HepG2 (cell line): ENCODE data around the gene GPR4. TPM values are rescaled to one million over a fixed set of nuclear protein-coding genes. Genes with fewer than 3 reads are reported as not detected.

Experiments
- ATAC-seq: fragments of 200-7000 bp; cut with Tn5 transposase; 3 replicates; pipeline ENCODE4 v1.9.1; 2020; ENCODE audit warnings: mild to moderate bottlenecking, moderate library complexity
- BruUV-seq: library from RNA; stranded (reverse); fragments of 400-500 nt; replicated peaks from 2 replicates; lab custom pipeline; 2021; lab: Mats Ljungman, UMichigan
- CTCF ChIA-PET: fragments of 300-600 bp; formaldehyde crosslinking; extraction: SDS; loops from one replicate; lab custom pipeline; 2021; ENCODE audit warnings: low total read pairs, inconsistent platforms, low intra/inter-chr PET ratio; lab: Yijun Ruan, JAX
- POLR2A ChIA-PET: fragments of 350-600 bp; sonication (Branson Sonifier 250); formaldehyde crosslinking; loops from one replicate; lab custom pipeline; 2020; ENCODE audit warnings: antibody characterized with exemption, inconsistent platforms; lab: Yijun Ruan, JAX
- DNase-seq: peaks from one replicate; pipeline ENCODE4 v3.0.0-alpha.2; 2015; ENCODE audit warnings: low spot score
- FAIRE-seq: peaks from 3 replicates; lab custom pipeline; 2011; peaks lifted over from hg19 to GRCh38; lab: Jason Lieb, UNC
- H2AFZ ChIP-seq: one replicate; pipeline ENCODE4 v1.6.1; 2011; ENCODE audit warnings: low read length, inconsistent platforms
- H3K27ac ChIP-seq: fragments of 300-600 bp; 3 replicates; pipeline ENCODE4 v1.8.0; 2011; ENCODE audit warnings: mixed run types, mild to moderate bottlenecking, mixed read lengths, low read length, inconsistent platforms; ENCODE audit not compliant: insufficient read depth; ENCODE audit errors: extremely low read length
- H3K27me3 ChIP-seq, 2 experiments: fragments of 200-600 bp in 1 of 2; 2 replicates in 1 of 2; 3 replicates in 1 of 2; pipeline versions ENCODE4 v1.6.0 to v1.8.0; 2011; ENCODE audit warnings: low read length in 2 of 2, mild to moderate bottlenecking in 2 of 2, moderate library complexity in 2 of 2, inconsistent platforms in 1 of 2; ENCODE audit not compliant: insufficient read depth in 2 of 2, control insufficient read depth in 1 of 2
- H3K36me3 ChIP-seq, 2 experiments: fragments of 200-600 bp in 1 of 2; replicated peaks in 1 of 2; 2 replicates in 1 of 2; 3 replicates in 1 of 2; pipeline versions ENCODE4 v1.5.1 to v1.8.0; 2011; ENCODE audit warnings: low read length in 2 of 2, inconsistent platforms in 1 of 2; ENCODE audit not compliant: insufficient read depth in 2 of 2, control insufficient read depth in 1 of 2
- H3K4me1 ChIP-seq: 2 replicates; pipeline ENCODE4 v1.5.1; 2012; ENCODE audit warnings: low read length, inconsistent platforms; ENCODE audit not compliant: insufficient read depth
- H3K4me2 ChIP-seq: 2 replicates; pipeline ENCODE4 v1.6.0; 2011; ENCODE audit warnings: low read depth, low read length, inconsistent platforms
- H3K4me3 ChIP-seq, 3 experiments: fragments of 200-600 bp in 1 of 3; sonication (generic), shearing (Covaris generic) in 1 of 3; replicated peaks in 1 of 3; 2 replicates each; pipeline ENCODE4 v1.5.1; 2011 to 2016; ENCODE audit warnings: low read length in 3 of 3, inconsistent platforms in 2 of 3, low read depth in 2 of 3, mild to moderate bottlenecking in 2 of 3, control low read depth in 1 of 3, mixed read lengths in 1 of 3; ENCODE audit not compliant: insufficient read depth in 1 of 3
- H3K79me2 ChIP-seq: one replicate; pipeline ENCODE4 v1.6.1; 2011; ENCODE audit warnings: low read length, inconsistent platforms; ENCODE audit not compliant: insufficient read depth
- H3K9ac ChIP-seq: 2 replicates; pipeline ENCODE4 v1.6.0; 2011; ENCODE audit warnings: mild to moderate bottlenecking, low read depth, low read length, inconsistent platforms; ENCODE audit not compliant: insufficient read depth
- H3K9me3 ChIP-seq: 2 replicates; pipeline ENCODE4 v1.5.1; 2012; ENCODE audit warnings: mild to moderate bottlenecking, low read length
- H4K20me1 ChIP-seq: 2 replicates; pipeline ENCODE4 v1.6.0; 2011; ENCODE audit warnings: inconsistent platforms, mild to moderate bottlenecking, low read length, moderate library complexity; ENCODE audit not compliant: insufficient read depth
- ARID4A ChIP-seq: sonication (generic); formaldehyde crosslinking; IDR thresholded peaks from 2 replicates; pipeline ENCODE4 v1.5.0; 2020; ENCODE audit warnings: mild to moderate bottlenecking, missing genetic modification reagents, borderline replicate concordance
- CREB1 ChIP-seq, 2 experiments: fragments of 450-650 bp in 1 of 2; IDR thresholded peaks; 2 replicates each; pipeline ENCODE4 v1.6.1; 2016 to 2017; ENCODE audit warnings: control low read depth in 1 of 2, mild to moderate bottlenecking in 1 of 2, missing compliant biosample characterization in 1 of 2, missing genetic modification characterization in 1 of 2
- ELF1 ChIP-seq: sonication (generic); formaldehyde crosslinking; IDR thresholded peaks from 2 replicates; pipeline ENCODE4 v1.4.0; 2020; ENCODE audit warnings: missing genetic modification reagents
- ETV5 ChIP-seq: IDR thresholded peaks from 2 replicates; pipeline ENCODE4 v1.6.1; 2018; ENCODE audit warnings: missing biosample characterization, missing genetic modification reagents, inconsistent platforms, borderline replicate concordance
- NRL ChIP-seq: sonication (generic); formaldehyde crosslinking; IDR thresholded peaks from 2 replicates; pipeline ENCODE4 v1.5.0; 2020; ENCODE audit warnings: missing genetic modification reagents, mild to moderate bottlenecking, moderate library complexity, borderline replicate concordance
- PHF8 ChIP-seq: sonication (generic); formaldehyde crosslinking; IDR thresholded peaks from 2 replicates; pipeline ENCODE4 v1.5.0; 2020; ENCODE audit warnings: missing genetic modification reagents
- PLSCR1 ChIP-seq: sonication (generic); formaldehyde crosslinking; IDR thresholded peaks from 2 replicates; pipeline ENCODE4 v1.5.0; 2020; ENCODE audit warnings: missing genetic modification reagents, mild to moderate bottlenecking, borderline replicate concordance
- RBM39 ChIP-seq: fragments of 200-400 bp; formaldehyde crosslinking; IDR thresholded peaks from one replicate; pipeline ENCODE4 v1.6.1; 2018; ENCODE audit warnings: antibody characterized with exemption, mild to moderate bottlenecking, low read depth, low read length; ENCODE audit not compliant: poor library complexity, severe bottlenecking
- U2AF1 ChIP-seq: fragments of 200-400 bp; formaldehyde crosslinking; optimal IDR thresholded peaks from 2 replicates; pipeline ENCODE3; 2017; ENCODE audit warnings: mild to moderate bottlenecking, low read depth, low read length
- ZBTB7A ChIP-seq: sonication (generic); formaldehyde crosslinking; IDR thresholded peaks from 2 replicates; pipeline ENCODE4 v1.8.0; 2022; ENCODE audit warnings: mild to moderate bottlenecking, missing genetic modification reagents
- ZFY ChIP-seq: sonication (generic); formaldehyde crosslinking; IDR thresholded peaks from 2 replicates; pipeline ENCODE4 v1.4.0; 2020; ENCODE audit warnings: missing genetic modification reagents
- ZMYM2 ChIP-seq: sonication (generic); formaldehyde crosslinking; IDR thresholded peaks from 2 replicates; pipeline ENCODE4 v1.8.0; 2022; ENCODE audit warnings: mild to moderate bottlenecking, missing genetic modification reagents
- ZNF34 ChIP-seq: sonication (generic); formaldehyde crosslinking; IDR thresholded peaks from 2 replicates; pipeline ENCODE4 v1.4.0; 2020; ENCODE audit warnings: mild to moderate bottlenecking, missing genetic modification reagents, borderline replicate concordance
- WGBS: methylation state at CpG from one replicate; pipeline ENCODE4 v1.1.6; 2017; ENCODE audit warnings: low lambda C conversion rate; 5-methylcytosine and 5-hydroxymethylcytosine counted together
- in situ Hi-C: cut with HindIII; loops from 2 replicates; pipeline ENCODE4 v1.10.0; 2017; ENCODE audit warnings: low pct_unique_long_range_greater_than_20kb; ENCODE audit not compliant: extremely low pct_ligation_motif_present
- intact Hi-C: fragments of 100-400 bp; cut with micrococcal nuclease; formaldehyde crosslinking; loops from one replicate; pipeline ENCODE4 v1.10.0; 2022; ENCODE audit not compliant: unreplicated experiment
- polyA plus RNA-seq, 8 experiments: library from polyadenylated mRNA; depleted of rRNA in 3 of 8; stranded (reverse) in 7 of 8; unstranded in 1 of 8; fragments of >200 nt; fragmentation: Illumina TruSeq in 4 of 8; extraction: Trizol in 4 of 8; gene quantifications; 2 replicates each; pipeline versions ENCODE4 v1.2.1 to v1.2.3, GENCODE V29; 2011 to 2016; ENCODE audit warnings: low read depth in 4 of 8, missing spikeins in 1 of 8, mixed read lengths in 1 of 8; ENCODE audit not compliant: insufficient read depth in 1 of 8
- total RNA-seq, 5 experiments: library from RNA; depleted of rRNA; stranded (reverse); fragments of >200 nt; fragmentation: Illumina TruSeq; extraction: Trizol; gene quantifications; 2 replicates each; pipeline ENCODE4 v1.2.3, GENCODE V29; 2016; ENCODE audit warnings: low read depth in 1 of 5

GPR4 gene
- total and polyA plus RNA-seq, 2 of the 13 experiments (the other 11 are each of a cell fraction or from before 2014, with no cell fraction given) = 0.15 TPM; not detected in 1

- TF ChIP-seq RBM39 (peak; percentile 3), ARID4A (CRISPR knock-in tag) (peak; percentile 2; the same call in 1 of the 2 replicates), CREB1 (IDR thresholded peaks at IDR 0.05) (no peak), CREB1 (CRISPR knock-in tag; IDR thresholded peaks at IDR 0.05) (0 out of 2 replicates have a peak, but pooled peaks have one; percentile 35)
Observed at GRCh38 chr19:45640849-45641273, 38.8 kb upstream of the GPR4 start (continued).

- CTCF ChIA-PET = no interaction called here
- peak; percentile 24 for DNase-seq
- TF ChIP-seq ELF1 (CRISPR knock-in tag) (0 out of 2 replicates have a peak, but pooled peaks have one; percentile 6), PLSCR1 (CRISPR knock-in tag) (no peak), ZBTB7A (CRISPR knock-in tag) (peak; percentile 75), U2AF1 (no peak), ZMYM2 (CRISPR knock-in tag) (no peak), ZNF34 (CRISPR knock-in tag) (peak; percentile 31; the same call in 1 of the 2 replicates), PHF8 (CRISPR knock-in tag) (0 out of 2 replicates have a peak, but pooled peaks have one; percentile 34), ETV5 (peak; percentile 15; the same call in 1 of the 2 replicates), NRL (CRISPR knock-in tag) (peak; percentile 63; the same call in 1 of the 2 replicates), ZFY (peak; percentile 19; the same call in 1 of the 2 replicates)
Observed at GRCh38 chr19:45638930-45639729, 37.1 kb upstream of the GPR4 start, which contains the start of gene EML2. EML2 (minus strand) TSS chr19:45639397; CDS start chr19:45639376, 21 bp downstream.

More at GRCh38 chr19:45638930-45639729, 37.1 kb upstream of the GPR4 start, which contains the start of gene EML2:
- POLR2A ChIA-PET = interaction anchor here (0.6 to 5.9 kb wide), 12 partner anchors 8 to 131 kb away, joined by 3 to 56 read pairs (median 4); partner anchors contain the start of genes OPA3 and VASP
- peak within 1 kb of the TSS; percentile 85 for H3K4me2 ChIP-seq
- H3K36me3 ChIP-seq = no peaks in the 10 kb centered on the region
- H2AFZ ChIP-seq = no peak within 1 kb of the TSS
- no TSS peak for BruUV-seq
- peak within 1 kb of the TSS; percentile 82 to 85 (median 82) for H3K4me3 ChIP-seq
- intact Hi-C loops = no loop called here
- in situ Hi-C loops = no loop called here
- H3K27ac ChIP-seq = peak within 1 kb of the TSS; percentile 59
- peaks cover 60% of the 10 kb centered on the region for H3K4me1 ChIP-seq
- H3K27me3 ChIP-seq = peaks cover 0 to 2% of the 10 kb centered on the region in 2 experiments; a peak in 1 of 5 replicates
- 6% methylated on average over 29 of the region's 52 CpGs for WGBS
- no peaks in the 10 kb centered on the region for H3K9me3 ChIP-seq
- no peaks in the 10 kb centered on the region for H3K79me2 ChIP-seq
- H3K9ac ChIP-seq = peak within 1 kb of the TSS; percentile 71
- FAIRE-seq (no peak), ATAC-seq (peak; percentile 18)
- H4K20me1 ChIP-seq = no peaks in the 10 kb centered on the region
